ENCODE measurements around the gene MIP. TPM values are rescaled to one million over a fixed set of nuclear protein-coding genes. Genes with fewer than 3 reads are reported as not detected.
"Not testable (repeated sequence)": the region's sequence is repeated elsewhere in the genome, so short reads cannot be mapped to it uniquely, and the experiment has no call there.

MIP gene
- polyA plus RNA-seq (ENCODE audit: insufficient read length), result 0.17 TPM
- long read RNA-seq, donor 1, result 0 reads
- long read RNA-seq, donor 2, result 0 reads
- long read RNA-seq, donor 3, result 0 reads
- long read RNA-seq, donor 4, result 0 reads
- long read RNA-seq, donor 5, result 0 reads
- long read RNA-seq, donor 6, result 0 reads
- long read RNA-seq, donor 7, result 0 reads
- long read RNA-seq, donor 8, result 0 reads

DNA sequence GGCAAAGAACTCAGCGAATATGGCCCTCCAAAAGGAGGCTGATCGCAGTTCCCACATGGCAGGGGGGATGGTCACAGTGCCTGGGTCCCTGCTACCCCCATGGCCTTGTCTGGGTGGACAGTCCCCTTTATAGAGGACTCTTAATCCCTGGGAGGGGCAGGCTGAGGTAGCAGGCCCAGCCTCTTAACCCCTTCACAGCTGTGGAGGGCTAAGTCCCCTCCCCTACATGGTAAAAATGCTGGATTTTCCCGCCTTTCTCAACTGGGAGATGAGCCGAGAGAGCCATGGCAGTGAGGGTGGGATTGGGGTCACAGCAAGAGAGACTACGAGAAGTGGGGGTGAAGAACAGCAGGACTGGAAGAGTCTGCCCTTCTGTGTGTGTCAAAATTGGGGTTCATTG, at the start of gene MIP:
Gene MIP, minus strand, starts transcription at position 101 of the 400 bp plus-strand sequence. Its CDS starts 44 bp downstream, at position 57.
- no peak for DNase-seq

DNA sequence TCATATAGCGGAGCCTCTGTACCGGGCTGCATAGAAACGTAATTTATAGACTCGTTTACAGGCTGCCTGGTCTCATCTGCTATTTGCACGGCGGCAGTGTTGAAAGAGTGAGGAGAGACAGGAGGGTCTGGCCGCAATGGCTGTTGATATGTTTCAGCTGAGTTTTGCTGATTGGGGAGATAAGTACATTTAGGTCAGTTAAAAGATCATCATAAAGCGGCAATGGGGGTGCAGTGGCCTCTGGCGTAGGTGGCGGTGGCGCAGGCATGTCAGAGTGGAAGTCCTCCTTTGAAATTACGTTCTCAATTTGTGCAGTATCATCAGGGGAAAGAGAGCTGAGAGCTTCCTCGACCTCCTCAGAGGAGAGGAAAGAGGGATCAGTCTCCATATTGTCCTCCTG, 45.4 kb upstream of the MIP start:
- not testable (repeated sequence) for DNase-seq

DNA sequence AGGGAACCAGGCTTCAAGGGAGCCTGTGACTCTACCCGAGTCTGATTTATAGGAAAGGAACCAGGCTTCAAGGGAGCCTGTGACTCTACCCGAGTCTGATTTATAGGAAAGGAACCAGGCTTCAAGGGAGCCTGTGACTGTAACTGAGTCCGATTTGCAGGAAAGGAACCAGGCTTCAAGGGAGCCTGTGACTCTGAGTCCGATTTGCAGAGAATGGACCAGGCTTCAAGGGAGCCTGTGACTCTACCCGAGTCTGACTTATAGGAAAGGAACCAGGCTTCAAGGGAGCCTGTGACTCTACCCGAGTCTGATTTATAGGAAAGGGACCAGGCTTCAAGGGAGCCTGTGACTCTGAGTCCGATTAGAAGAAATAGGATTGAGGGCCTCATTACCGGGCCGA, 45.0 kb upstream of the MIP start:
- not testable (repeated sequence) for DNase-seq

DNA sequence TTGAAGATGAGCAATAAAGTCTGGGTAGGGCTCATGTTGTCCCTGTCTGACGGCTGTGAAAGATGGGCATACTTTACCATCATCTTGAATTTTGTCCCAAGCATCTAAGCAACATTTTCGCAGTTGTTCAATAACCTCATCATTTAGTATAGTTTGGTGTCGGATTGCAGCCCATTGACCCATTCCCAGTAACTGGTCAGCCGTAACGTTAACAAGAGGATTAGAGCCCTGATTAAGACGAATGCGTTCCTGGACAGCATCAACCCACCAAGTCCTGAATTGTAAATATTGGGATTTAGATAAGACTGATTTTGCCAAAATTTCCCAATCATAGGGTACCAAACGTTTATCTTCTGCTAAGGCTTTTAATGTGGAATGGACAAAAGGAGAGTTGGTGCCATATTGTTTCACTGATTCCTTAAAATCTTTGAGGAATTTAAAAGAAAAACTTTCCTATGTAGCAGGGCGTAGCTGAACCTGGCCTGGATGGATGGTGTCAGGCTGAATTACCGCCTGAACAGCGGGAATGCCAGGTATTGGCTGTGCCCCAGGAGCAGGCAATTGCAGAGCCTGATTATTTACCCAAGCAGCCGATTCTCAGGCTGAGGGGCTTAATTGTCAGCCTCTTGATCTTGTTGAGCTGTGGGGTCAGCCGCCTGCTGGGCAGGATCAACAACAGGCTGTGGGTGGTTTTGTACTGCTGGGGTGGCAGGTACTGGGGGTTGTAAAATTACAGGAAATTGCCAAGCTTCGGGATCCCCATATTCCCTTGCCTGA, 43.9 kb upstream of the MIP start:
- DNase-seq, result not testable (repeated sequence)

- not testable (repeated sequence) for DNase-seq
Observed at GRCh38 chr12:56496704-56497103, 42.2 kb upstream of the MIP start.

DNA sequence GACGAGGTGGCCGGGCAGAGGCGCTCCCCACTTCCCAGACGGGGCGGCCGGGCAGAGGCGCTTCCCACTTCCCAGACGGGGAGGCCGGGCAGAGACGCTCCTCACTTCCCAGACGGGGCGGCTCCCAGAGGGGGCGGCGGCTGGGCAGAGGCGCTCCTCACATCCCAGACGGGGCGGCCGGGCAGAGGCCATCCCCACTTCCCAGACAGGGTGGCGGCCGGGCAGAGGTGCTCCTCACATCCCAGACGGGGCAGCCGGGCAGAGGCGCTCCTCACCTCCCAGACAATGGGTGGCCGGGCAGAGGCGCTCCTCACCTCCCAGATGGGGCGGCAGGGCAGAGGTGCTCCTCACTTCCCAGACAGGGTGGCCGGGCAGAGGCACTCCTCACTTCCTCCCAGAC, 40.0 kb upstream of the MIP start:
- not testable (repeated sequence) for DNase-seq

GRCh38 chr12:56494106-56494415, 39.6 kb upstream of the MIP start:
- DNase-seq, result not testable (repeated sequence)

DNA sequence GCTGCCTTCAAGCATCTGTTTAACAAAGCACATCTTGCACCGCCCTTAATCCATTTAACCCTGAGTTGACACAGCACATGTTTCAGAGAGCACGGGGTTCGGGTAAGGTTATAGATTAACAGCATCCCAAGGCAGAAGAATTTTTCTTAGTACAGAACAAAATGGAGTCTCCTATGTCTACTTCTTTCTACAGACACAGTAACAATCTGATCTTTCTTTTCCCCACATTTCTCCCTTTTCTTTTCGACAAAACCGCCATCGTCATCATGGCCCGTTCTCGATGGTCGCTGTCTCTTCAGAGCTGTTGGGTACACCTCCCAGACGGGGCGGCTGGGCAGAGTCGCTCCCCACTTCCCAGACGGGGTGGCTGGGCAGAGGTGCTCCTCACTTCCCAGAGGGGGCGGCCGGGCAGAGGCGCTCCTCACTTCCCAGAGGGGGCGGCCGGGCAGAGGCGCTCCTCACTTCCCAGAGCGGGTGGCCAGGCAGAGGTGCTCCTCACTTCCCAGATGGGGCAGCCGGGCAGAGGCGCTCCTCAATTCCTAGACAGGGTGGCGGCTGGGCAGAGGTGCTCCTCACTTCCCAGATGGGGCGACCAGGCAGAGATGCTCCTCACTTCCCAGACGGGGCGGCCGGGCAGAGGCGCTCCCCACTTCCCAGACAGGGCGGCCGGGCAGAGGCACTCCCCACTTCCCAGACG, 39.1 kb upstream of the MIP start:
- not testable (repeated sequence) for DNase-seq

- no peak for DNase-seq
Observed at GRCh38 chr12:56490360-56490759, 35.9 kb upstream of the MIP start.

DNA sequence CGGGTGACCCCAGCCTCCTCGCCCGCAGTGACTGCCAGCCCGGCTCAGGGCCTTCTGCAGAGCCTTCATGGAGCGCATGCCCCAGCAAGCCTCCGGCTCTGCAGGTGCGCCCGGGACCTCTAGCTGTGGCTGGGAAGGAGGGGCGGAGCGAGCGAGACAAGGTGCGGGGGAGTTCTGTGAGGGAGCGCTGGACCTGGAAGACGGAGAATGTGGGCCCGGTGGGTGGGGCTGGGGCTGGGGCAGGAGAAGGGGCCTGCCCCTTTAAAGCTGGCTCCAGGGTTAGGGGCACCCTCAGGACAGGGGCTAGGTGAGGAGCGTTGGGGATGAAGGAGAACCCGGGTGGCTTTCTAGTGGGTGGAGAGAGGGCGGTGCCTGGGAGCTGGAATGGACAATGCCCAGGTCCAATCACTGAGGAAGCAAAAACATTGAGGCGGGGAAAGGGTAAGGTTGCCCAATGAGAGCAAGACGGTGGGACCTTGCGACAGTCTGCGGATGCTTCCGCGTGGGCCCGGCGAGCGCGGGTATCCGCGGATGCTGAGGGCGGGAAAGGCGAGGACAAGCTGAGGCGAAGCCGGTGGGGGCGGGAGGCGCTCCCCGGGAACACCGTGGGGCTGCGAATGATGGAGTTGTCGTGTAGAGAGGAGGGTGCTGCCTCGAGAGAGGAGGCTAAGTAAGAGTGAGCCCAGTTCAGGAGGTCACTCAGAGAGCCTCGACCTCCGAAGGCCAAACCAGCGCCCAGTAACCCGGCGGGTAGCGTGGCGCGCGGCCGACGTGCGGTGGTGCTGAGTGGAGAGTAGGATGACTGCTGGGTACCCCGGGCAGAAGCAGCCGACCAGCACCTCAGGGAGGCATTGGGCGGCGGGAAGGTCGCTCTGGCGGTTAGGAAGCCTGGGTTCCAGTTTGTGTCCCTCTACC, 33.8 kb upstream of the MIP start, which contains the start of gene GLS2:
Gene GLS2, minus strand, starts transcription at position 121 of the 915 bp plus-strand sequence. Its CDS starts 43 bp downstream, at position 78.
- peak; percentile 76 for DNase-seq

DNA sequence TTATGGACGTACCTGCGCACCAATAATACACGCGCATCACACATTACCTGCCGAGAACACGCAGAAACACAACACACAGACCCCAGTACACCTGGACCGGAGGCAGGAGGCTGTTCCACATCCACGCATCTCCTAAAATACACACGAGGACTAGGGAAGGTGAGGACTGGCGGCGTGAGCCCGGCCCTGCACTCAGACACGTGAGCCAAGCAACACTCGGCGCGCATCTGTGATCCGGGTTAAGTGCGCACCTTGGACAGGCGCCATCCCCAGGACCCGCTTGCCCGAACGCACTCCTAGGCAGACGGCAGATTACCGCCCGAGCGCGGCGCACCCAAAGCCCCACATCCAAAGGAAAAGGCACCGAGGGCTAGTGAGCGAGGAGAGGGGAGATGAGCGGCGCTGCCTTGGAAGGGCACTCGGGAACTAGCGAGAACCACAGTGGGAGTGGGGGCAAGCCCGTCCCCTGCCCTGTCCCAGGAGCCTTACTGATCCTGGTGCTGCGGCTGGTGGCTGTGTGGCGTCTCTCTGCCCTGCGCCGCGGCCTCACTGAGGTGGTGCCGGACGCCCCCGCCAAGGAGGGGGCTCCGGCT, 33.1 kb upstream of the MIP start:
- DNase-seq, result peak; percentile 31

DNA sequence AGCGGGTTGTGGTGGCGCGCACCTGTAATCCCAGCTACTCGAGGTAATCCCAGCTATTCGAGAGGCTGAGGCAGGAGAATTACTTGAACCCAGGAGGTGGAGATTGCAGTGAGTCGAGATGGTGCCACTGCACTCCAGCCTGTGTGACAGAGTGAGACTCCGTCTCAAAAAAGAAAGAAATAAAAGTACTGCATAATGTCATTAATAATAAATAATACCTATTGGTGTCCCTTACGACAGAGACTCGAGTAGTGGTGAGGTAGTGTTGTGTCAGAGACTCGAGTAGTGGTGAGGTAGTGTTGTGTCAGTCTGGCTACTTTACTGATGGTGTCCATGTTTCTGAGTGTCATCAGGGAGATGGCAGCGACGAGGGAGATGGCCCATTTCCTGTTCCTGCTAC, 32.2 kb upstream of the MIP start:
- no peak for DNase-seq

DNA sequence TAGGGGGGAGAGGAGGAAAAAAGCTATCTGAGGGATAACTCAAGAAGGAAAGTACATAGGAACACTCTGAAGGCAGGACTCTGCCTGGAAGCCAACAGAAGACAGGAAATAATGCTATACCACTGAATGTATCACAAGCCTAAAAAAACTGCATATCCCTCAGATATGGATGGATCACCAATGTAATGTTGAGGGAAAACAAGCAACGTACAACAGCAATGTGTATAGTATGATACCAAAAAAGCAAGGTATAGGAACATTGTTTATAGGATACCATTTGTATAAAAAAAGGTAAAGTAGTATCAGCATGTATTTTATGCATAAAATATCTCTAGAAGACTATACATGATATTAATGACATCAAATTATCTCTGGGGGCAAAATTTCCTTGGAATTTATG, 30.1 kb upstream of the MIP start:
- DNase-seq, result no peak

GRCh38 chr12:56479625-56480024, 25.2 kb upstream of the MIP start:
- no peak for DNase-seq

GRCh38 chr12:56477521-56478225, 23.2 kb upstream of the MIP start:
- DNase-seq, result no peak

- no peak for DNase-seq
Observed at GRCh38 chr12:56476972-56477432, 22.5 kb upstream of the MIP start.

GRCh38 chr12:56476143-56476542, 21.7 kb upstream of the MIP start:
- no peak for DNase-seq

GRCh38 chr12:56474389-56474788, 19.9 kb upstream of the MIP start:
- DNase-seq, result no peak

GRCh38 chr12:56469007-56469930, 14.8 kb upstream of the MIP start:
- DNase-seq, result no peak

Data from left kidney (tissue), 8 donors.